Gastrocnemius medialis (tissue), 4 donors: ENCODE measurements around the gene COX17.

Experiments
- CTCF ChIP-seq, 5 experiments: fragments of 450-650 bp in 3 of 5; fragments of 200-600 bp in 2 of 5; sonication (generic) in 2 of 5; IDR thresholded peaks in 4 of 5; conservative IDR thresholded peaks in 1 of 5; 1 replicate in 4 of 5; 2 replicates in 1 of 5; pipeline ENCODE4 v1.5.1; 2016 to 2019; ENCODE audit warnings: antibody characterized with exemption in 5 of 5, mild to moderate bottlenecking in 3 of 5, moderate library complexity in 3 of 5
- POLR2A ChIP-seq, 2 donors: fragments of 450-650 bp; IDR thresholded peaks; one replicate each; pipeline ENCODE4 v1.6.1; 2017; ENCODE audit warnings: antibody characterized with exemption in 2 of 2, mild to moderate bottlenecking in 2 of 2, moderate library complexity in 2 of 2

GRCh38 chr3:119625451-119626153 lies 51.6 kb downstream of the COX17 start:
- TF ChIP-seq POLR2A (IDR thresholded peaks at IDR 0.05): no peak
- no peak for TF ChIP-seq CTCF (IDR thresholded peaks at IDR 0.05 in 4 of 5, conservative IDR thresholded peaks at IDR 0.05 in 1 of 5)
